ENCODE measurements around the gene CAMK2A.
"Not testable (repeated sequence)": the region's sequence is repeated elsewhere in the genome, so short reads cannot be mapped to it uniquely, and the experiment has no call there.

Gene CAMK2A

DNA sequence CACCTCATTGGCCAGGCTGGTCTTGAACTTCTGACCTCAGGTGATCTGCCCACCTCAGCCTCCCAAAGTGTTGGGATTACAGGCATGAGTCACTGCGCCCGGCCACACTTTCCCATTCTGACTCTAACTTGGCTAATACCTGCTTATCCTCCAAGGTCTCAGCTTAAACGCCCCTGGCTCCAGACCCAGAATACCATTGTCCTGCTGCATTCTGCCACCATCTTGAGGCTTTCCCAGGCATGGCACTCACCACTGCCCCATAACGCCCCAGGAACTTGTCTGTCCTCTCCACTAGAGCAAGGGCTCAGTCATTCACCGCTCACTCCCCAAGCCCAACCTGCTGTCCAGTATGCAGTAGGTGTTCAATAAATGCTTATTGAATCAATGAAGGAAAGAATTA, 39.8 kb downstream of the CAMK2A start:
- DNase-seq = no peak

DNA sequence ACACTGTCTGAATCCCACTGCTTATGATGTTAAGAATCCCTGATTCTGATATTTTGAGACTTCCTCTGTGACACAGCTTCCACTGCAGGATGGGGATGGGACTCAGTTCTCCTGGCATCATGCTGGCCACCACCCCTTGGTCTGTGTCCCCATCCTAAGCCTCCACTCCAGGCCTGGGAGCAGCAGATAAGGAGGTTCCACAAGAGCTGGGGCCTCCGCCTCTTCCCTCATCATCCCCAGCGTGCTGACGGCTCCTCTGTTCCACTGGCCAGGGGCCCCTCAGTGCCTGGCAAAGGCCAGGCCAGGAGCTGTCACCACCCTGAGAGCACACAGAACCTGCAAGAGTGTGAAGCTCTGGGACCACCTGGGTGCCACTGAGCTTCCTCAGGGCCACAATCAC, 40.6 kb downstream of the CAMK2A start:
- DNase-seq = no peak

DNA sequence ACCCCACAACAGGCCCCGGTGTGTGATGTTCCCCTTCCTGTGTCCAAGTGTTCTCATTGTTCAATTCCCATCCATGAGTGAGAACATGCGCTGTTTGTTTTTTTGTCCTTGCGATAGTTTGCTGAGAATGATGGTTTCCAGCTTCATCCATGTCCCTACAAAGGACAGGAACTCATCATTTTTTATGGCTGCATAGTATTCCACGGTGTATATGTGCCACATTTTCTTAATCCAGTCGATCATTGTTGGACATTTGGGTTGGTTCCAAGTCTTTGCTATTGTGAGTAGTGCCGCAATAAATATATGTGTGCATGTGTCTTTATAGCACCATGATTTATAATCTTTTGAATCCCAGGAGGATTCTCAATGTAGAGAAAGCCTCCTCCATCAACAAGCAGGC, 41.1 kb downstream of the CAMK2A start:
- not testable (repeated sequence) for DNase-seq

- DNase-seq = no peak
These were observed 41.8 kb downstream of the CAMK2A start for GRCh38 chr5:150247726-150248125.

DNA sequence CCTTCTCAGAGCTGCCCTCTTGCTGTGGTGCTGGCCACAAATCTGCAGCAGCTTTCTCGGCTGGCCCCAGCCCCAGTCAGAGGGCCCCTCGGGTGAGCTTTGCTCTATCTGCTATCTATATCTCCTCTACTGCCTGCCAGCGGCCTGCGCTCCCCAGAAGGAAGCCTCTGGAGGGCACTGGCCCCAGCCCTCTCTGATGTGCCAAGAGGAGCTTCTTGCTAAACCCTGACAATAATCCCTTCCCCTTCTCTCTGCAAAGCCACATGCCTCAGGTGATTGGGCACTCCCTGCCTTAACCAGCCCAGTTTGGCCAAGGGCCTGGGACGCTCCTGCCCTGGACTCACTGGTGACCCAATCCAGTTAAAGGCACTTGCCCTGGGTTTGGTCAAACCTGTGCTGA, 42.7 kb downstream of the CAMK2A start:
- DNase-seq = no peak

DNA sequence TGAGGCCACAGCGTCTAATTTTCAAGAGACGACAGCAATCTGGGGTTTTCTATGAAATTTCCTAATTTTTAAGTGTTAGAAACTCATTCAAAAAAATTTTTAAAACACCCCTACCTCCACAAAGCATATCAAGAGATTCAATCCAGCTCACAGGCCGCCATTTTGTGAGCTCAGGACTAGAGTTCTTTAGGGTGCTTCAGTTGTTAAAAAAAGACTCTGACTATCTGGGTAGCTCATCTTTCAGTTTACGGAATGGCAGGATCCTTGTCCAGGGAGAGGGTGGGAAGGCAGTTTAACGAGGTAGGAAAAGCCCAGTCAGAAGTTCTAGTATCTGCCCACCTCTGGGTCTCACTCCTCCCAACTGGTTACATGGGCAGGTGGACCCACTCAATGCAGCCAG, 43.1 kb downstream of the CAMK2A start:
- DNase-seq = no peak

DNA sequence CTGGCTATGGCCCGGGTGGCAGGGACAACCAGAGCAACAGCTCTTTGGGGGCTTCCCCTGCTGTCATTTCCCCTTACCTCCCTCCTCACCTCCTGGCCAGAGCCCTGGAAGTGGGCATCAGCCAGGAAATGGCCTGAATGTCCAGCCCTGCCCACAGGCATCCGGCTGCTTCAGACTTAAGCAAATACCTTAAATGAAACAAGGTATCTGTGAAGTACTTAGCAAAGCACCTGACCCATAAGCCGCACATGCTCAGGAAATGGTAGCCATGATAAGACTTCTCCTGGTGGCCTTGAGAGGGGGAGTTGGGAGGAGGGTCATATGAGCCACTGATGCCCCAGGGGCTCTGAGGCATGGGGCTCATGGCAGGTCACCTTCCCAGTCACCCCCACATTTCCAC, 43.8 kb downstream of the CAMK2A start:
- DNase-seq = no peak

DNA sequence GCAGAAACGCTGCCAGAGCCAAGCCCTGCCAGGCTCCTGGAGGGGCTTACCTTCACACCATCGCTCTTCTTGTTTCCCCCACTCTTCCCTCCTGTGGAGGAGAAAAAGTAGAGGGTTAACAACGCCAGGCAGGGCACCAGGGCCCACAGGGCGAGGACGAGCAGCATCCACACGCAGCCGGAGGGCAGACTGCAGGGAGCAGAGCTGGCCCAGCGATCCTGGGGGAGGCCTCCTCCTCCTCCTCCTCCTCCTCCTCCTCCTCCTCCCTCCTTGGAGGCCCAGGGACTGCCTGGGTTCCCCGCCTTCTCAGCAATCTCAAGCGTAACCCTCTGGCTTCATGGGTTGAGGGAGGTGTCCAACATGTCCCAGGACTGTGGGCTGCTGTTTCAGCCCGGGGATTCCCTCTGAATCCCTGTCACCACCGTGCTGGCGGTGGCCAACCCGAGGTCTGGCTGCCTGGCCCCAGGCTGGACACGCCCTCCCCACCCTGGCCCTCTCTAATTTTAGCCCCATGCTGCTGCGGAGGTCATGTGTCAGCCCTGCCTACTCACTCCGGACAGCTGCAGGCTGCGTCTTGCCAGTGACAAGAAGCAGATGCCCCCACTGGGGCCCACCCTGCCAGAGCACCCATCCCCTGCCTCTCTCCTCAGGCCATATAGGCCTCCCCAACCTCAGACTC, 44.3 kb downstream of the CAMK2A start:
- no peak for DNase-seq

GRCh38 chr5:150244209-150244608, 45.4 kb downstream of the CAMK2A start:
- no peak for DNase-seq

- no peak for DNase-seq
These were observed 46.0 kb downstream of the CAMK2A start for GRCh38 chr5:150243590-150243989.

GRCh38 chr5:150242251-150242894, 47.2 kb downstream of the CAMK2A start:
- no peak for DNase-seq

- no peak for DNase-seq
These were observed 48.0 kb downstream of the CAMK2A start for GRCh38 chr5:150241298-150242160.

- no peak for DNase-seq
These were observed 49.8 kb downstream of the CAMK2A start for GRCh38 chr5:150239794-150240122.

DNA sequence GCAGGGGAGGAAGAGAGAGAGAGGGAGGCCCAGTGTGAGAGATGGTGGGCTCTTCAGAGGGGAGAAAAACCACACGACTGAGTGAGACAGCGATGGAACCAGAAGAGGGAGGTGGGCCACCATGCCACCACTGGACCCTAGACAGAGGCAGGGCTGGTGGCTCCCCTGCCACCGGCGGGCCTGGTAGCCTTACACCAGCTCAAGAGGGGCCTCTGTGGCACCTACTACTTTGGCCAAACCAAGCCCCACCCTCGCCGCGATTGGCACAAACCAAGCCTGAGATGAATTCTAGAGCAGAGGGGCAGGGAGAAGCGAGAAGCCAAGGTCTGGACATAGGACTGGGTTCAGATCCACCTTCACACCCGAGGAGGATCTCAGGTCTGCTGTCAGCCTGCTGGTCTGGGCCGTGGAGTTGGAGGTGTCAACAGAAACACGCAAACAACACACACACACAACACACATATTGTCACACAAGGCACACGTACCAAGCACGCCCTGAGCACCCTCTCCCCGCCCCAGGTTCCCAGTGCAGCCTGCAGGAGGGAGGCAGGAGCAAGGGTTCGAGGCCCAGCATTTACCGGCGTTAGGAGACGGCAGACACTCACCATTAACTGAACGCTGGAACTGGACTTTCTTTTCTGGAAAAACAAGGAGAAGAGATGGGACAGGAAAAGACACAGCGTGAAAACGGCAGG, 50.3 kb downstream of the CAMK2A start:
- no peak for DNase-seq

GRCh38 chr5:150238646-150239045, 50.9 kb downstream of the CAMK2A start:
- DNase-seq = no peak

DNA sequence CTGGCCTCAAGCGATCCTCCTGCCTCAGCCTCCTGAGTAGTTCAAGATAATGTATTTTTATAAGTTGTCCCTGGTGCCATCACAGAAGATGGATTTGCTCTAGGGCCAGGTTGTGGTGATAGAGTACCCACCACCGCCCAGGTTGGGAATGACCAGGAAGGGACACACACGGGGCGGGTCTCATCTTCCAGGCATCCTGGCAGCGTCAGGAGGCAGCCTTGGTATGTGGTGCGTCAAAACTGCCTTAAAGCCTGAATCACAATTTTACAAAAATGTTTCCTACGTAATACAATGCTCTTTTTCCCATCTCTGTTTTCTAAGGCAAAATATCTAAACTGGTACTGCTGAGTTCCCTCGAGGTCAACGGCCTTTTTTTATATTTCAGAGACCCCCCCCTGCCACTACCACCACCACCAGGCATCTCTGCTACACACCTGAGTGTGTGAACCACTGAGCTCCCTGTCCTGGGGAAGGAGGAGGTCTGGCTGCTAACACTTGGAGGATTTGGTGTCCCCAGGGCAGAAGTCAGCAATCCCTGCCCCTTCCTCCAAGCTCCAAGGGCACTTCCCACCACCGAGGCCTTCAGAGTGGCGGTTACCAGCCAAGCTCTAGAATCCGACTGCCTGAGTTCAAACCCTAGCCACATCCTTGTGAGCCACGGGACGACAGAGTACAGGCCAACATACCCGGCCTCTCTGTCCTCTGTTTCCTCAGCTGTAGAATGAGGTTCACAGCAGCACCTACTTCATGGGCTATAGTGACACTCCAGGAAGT, 52.4 kb downstream of the CAMK2A start:
- DNase-seq = no peak

DNA sequence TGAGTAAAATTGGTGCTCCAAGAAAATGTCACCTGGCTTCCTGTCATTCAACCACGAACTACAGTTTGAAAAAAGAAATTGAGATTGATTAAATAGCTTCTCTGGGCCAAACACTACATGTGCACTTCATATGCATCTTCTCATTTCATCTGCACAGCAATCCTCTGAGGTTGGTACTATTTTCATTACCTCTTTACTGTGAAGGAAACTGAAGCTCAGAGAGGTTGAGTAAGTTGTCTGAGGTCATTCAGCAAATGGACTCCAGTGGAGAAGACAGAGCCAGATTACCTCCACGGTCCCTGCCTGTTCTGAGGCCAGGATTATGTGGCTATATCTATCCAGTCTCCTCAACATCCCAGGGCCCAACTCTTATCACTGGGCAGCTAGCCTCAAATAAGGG, 53.3 kb downstream of the CAMK2A start:
- no peak for DNase-seq

DNA sequence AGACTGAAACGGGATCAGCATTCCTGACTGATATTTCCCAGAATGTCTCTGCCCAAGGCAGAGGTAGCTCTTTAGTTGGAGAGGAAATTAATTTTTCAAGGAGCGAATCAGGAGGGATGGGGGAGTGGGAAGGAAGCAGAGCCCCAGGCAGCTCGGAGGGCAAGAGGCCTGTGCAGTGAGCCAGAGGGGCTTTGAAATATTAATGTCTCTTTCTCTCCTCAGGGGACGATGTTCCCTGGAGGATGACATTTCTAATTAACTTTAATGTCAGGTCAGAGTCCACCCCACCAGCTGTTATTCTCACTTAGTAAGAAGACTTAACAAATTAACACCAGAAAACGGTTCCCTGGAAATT, 54.1 kb downstream of the CAMK2A start:
- DNase-seq = no peak

- DNase-seq = no peak
These were observed 54.7 kb downstream of the CAMK2A start for GRCh38 chr5:150234576-150235499.

DNA sequence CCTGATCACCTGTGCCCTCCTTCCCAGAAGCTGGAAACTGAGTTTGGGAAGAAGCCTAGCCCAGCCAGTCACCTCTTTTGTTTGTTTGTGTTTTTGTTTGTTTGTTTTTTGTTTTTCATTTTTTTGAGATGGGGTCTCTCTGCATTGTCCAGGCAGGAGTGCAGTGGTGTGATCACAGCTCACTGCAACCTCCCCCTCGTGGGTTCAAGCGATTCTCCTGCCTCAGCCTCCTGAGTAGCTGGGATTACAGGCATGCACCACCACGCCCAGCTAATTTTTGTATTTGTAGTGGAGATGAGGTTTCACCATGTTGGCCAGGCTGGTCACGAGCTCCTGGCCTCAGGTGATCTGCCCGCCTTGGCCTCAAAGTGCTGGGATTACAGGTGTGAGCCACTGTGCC, 55.9 kb downstream of the CAMK2A start:
- not testable (repeated sequence) for DNase-seq

DNA sequence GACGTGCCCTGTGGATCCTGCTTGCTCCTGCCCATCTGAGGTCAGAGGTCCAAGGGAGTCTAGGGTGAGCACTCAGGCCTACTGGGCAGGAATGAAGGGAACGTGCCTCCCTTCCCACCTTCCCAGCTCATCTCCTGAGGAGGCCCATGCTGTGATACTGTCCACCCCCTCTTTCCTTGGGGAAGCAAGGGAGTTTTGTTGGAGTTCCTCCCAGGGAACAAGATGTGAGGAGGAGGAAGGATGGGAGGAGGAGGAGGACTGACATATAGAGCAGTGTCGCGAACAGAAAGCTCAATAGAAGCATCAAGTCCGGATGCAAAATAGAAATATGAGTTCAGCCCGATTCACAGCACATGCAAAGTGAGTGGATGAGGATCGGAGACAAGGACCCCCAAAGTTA, 58.7 kb downstream of the CAMK2A start:
- DNase-seq = no peak

DNA sequence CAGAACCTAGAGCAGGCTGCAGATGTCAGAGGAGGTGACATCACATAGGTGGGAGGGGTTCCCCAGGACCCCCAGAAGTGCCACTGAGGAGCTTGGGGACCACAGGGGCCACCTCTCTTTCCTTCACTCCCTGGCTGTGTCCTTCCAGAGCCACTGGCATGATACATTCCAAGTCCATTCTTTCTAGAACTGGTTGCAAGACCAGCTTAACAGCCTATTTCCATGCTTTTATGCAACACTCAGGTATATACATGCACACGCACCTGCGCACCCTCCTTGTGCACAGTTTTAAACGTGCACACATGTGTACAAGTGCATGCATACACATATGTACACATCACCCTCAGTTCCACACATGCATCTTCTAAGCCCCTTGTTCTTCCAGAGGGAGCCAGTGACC, 60.0 kb downstream of the CAMK2A start:
- DNase-seq = no peak
